SK-N-MC (cell line): ENCODE measurements around the gene CDHR5.

Experiments used
- DNase-seq: peaks from one replicate; pipeline ENCODE4 v3.0.0-alpha.2; 2011; ENCODE audit warnings: low read depth, low spot score
- H3K27ac ChIP-seq: fragments of 200-600 bp; sonication (generic); 2 replicates; pipeline ENCODE4 v1.5.1; 2016; ENCODE audit warnings: mixed run types
- H3K36me3 ChIP-seq: fragments of 200-600 bp; sonication (generic); 2 replicates; pipeline ENCODE4 v1.6.1; 2017; ENCODE audit warnings: antibody characterized with exemption, low read length, mixed read lengths; ENCODE audit not compliant: insufficient read depth
- H3K4me3 ChIP-seq: fragments of 200-600 bp; sonication (generic); 2 replicates; pipeline ENCODE4 v1.5.1; 2016
- H3K9ac ChIP-seq: fragments of 200-600 bp; sonication (generic); 2 replicates; pipeline ENCODE4 v1.8.0; 2017; ENCODE audit warnings: mixed run types, mixed read lengths; ENCODE audit not compliant: insufficient read length
- H3K9me3 ChIP-seq: fragments of 200-600 bp; sonication (generic); 2 replicates; pipeline ENCODE4 v1.6.1; 2017; ENCODE audit warnings: low read depth, mild to moderate bottlenecking, antibody characterized with exemption, low read length, moderate library complexity, mixed read lengths
- EZH2 ChIP-seq: fragments of 200-600 bp; sonication (generic); IDR thresholded peaks from one replicate; pipeline ENCODE4 v1.6.1; 2017; ENCODE audit warnings: antibody characterized with exemption
- FOXP2 ChIP-seq: optimal IDR thresholded peaks from 2 replicates; pipeline ENCODE3; 2011; ENCODE audit warnings: mild to moderate bottlenecking, moderate library complexity; ENCODE audit not compliant: insufficient read depth; ENCODE audit errors: extremely low read length, control extremely low read depth
- POLR2AphosphoS5 ChIP-seq: IDR thresholded peaks from 2 replicates; pipeline ENCODE4 v1.6.1; 2012; ENCODE audit warnings: mild to moderate bottlenecking, low read depth, low read length, borderline replicate concordance

Gene CDHR5

GRCh38 chr11:640021-640706 lies 15.4 kb upstream of the CDHR5 start:
- H3K36me3 ChIP-seq: no peaks in the 10 kb centered on the region; the same call in 1 of the 2 replicates
- no peak for DNase-seq
- peak overlapping the region; percentile 46; the same call in 1 of the 2 replicates for H3K27ac ChIP-seq
- no peak overlapping the region for H3K4me3 ChIP-seq
- no peak overlapping the region for H3K9ac ChIP-seq
- TF ChIP-seq FOXP2 (no peak), POLR2AphosphoS5 (no peak), EZH2 (no peak)
- no peaks in the 10 kb centered on the region for H3K9me3 ChIP-seq

GRCh38 chr11:639332-639955 lies 14.7 kb upstream of the CDHR5 start:
- Histone ChIP-seq H3K36me3 (no peaks in the 10 kb centered on the region; the same call in 1 of the 2 replicates), H3K9me3 (no peaks in the 10 kb centered on the region), H3K27ac (peak overlapping the region; percentile 93), H3K9ac (no peak overlapping the region), H3K4me3 (peak overlapping the region; percentile 53)
- TF ChIP-seq EZH2 (no peak), FOXP2 (no peak), POLR2AphosphoS5 (no peak)
- DNase-seq: no peak

GRCh38 chr11:638631-639331 lies 14.0 kb upstream of the CDHR5 start:
- no peaks in the 10 kb centered on the region; the same call in 1 of the 2 replicates for H3K36me3 ChIP-seq
- no peaks in the 10 kb centered on the region for H3K9me3 ChIP-seq
- H3K9ac ChIP-seq: peak overlapping the region; percentile 59
- H3K27ac ChIP-seq: peak overlapping the region; percentile 93
- TF ChIP-seq FOXP2 (no peak), POLR2AphosphoS5 (no peak; the same call in 1 of the 2 replicates), EZH2 (no peak)
- no peak for DNase-seq
- H3K4me3 ChIP-seq: peak overlapping the region; percentile 53

- Histone ChIP-seq H3K4me3 (no peak overlapping the region), H3K27ac (peak overlapping the region; percentile 93), H3K9me3 (no peaks in the 10 kb centered on the region), H3K36me3 (no peaks in the 10 kb centered on the region; the same call in 1 of the 2 replicates), H3K9ac (no peak overlapping the region)
- TF ChIP-seq FOXP2 (no peak), POLR2AphosphoS5 (no peak), EZH2 (no peak)
- DNase-seq: no peak
These were observed 13.1 kb upstream of the CDHR5 start for GRCh38 chr11:637593-638521.

GRCh38 chr11:637333-637592 lies 12.5 kb upstream of the CDHR5 start:
- H3K9me3 ChIP-seq: no peaks in the 10 kb centered on the region
- no peak overlapping the region for H3K4me3 ChIP-seq
- no peak for DNase-seq
- H3K27ac ChIP-seq: no peak overlapping the region
- no peaks in the 10 kb centered on the region; the same call in 1 of the 2 replicates for H3K36me3 ChIP-seq
- no peak for TF ChIP-seq EZH2
- no peak for TF ChIP-seq FOXP2
- TF ChIP-seq POLR2AphosphoS5: no peak
- no peak overlapping the region for H3K9ac ChIP-seq

GRCh38 chr11:636511-637332 lies 12.0 kb upstream of the CDHR5 start, which contains the start of gene DRD4:
Gene DRD4 (plus strand): TSS chr11:637269. CDS start chr11:637305, 36 bp downstream.
- Histone ChIP-seq H3K4me3 (no peak within 1 kb of the TSS), H3K27ac (peak within 1 kb of the TSS; percentile 93), H3K9ac (no peak within 1 kb of the TSS), H3K36me3 (no peaks in the 10 kb centered on the region; the same call in 1 of the 2 replicates), H3K9me3 (no peaks in the 10 kb centered on the region)
- TF ChIP-seq FOXP2 (no peak), EZH2 (no peak), POLR2AphosphoS5 (no peak)
- DNase-seq: no peak

GRCh38 chr11:635945-636510 lies 11.3 kb upstream of the CDHR5 start:
- H3K27ac ChIP-seq: no peak overlapping the region
- TF ChIP-seq POLR2AphosphoS5: no peak
- no peak for TF ChIP-seq FOXP2
- TF ChIP-seq EZH2: no peak
- H3K4me3 ChIP-seq: no peak overlapping the region
- DNase-seq: no peak
- no peak overlapping the region for H3K9ac ChIP-seq
- H3K9me3 ChIP-seq: no peaks in the 10 kb centered on the region
- H3K36me3 ChIP-seq: no peaks in the 10 kb centered on the region
